Brain pericyte (primary cell): Measurements from ENCODE around the gene TEX22.

Experiments
- DNase-seq: peaks from one replicate; pipeline ENCODE4 v3.0.0-alpha.2; 2012; ENCODE audit warnings: low read depth, low spot score

Gene TEX22

DNA sequence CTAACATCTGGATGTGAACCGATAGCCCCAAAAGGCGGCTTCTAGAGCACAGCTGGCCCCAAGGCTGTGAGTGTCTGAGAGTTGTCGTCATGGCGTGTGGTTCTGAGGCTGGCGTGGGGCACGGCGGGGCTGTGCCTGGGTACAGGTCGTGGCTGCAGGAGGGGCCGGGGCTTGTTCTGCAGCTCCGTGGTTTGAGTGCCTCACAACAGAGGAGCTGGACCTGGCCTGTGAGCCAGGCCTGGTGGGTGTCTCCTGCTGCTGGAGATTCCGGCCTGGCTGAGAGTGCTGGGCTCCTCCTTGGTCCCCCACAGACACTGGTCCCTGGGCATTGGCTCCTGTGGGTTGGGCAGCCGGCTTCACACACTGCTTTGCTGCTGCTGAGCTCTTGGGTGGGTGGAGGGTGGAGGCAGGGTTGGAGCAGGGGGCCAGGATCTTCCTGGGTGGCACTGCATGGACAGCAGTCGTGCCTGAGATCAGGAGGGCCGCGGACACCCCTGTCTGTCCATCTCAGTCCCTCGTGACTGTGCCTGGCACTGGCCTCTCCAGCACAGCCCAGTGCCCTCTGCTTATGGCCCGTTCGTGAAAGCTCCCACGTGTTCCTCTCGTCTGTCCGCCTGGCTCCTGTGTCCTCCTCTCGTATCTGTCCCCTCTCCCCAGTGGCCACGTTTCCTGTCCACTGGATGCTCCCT is 31.8 kb upstream of the TEX22 start:
- no peak for DNase-seq

DNA sequence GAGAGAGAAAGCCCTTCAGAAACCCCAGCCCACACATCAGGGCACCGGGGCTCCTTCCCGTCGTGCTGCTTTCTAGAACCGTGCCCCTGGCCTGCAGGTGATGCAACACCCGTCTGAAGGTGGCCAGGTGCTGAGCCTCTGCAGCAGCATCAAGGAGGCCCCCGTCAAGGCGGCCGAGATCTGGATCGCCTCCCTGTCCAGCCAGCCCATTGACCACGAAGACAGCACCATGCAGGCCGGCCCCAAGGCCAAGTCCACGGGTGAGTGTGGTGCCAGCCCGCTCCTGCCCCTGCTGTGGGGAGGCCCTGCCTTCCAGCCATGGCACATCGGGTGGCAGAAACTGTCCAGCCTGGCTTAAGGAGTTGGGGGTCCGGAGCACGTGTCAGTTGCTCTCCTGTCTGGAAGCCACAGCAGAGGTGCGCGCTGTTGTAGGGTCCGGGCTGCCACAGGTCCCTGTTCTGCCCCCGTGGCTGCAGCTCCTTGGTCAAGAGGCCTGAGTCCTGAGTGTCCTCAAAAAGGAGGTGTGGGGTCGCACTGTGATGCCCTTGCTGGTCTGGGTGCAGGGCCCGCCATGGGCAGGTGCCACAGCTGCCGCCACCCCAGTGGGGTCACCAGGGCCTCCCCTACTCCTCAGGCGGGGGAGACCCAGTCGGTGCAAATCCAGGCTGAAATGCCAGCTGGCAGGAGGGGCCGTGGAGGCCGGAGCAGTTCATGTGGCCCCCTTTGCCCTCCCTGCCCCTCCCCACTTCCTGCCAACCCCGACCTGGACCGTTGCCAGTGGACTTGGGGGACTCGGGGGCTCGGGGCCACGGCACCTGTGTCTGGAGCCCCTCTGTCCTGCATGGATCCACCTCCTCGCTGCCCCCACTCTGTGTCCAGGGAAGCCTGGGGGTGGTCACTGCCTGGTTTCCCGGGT is 31.0 kb upstream of the TEX22 start:
- DNase-seq: no peak

DNA sequence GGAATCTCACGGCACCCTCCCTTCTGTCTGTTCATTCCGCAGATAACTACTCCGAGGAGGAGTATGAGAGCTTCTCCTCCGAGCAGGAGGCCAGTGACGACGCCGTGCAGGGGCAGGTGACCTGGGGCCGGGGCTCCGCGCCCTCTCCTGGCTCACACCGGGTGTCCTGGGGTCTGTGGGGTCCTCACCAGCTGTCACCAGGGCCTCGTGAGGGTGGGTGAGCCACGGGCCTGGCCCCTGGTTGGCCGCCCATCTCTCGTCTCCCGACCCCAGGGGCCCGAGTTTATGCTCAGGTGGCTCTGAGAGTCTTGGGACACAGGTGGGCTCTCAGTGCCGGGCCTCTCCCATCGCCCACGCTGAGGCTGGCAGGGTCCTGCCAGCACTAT is 30.3 kb upstream of the TEX22 start:
- no peak for DNase-seq

DNA sequence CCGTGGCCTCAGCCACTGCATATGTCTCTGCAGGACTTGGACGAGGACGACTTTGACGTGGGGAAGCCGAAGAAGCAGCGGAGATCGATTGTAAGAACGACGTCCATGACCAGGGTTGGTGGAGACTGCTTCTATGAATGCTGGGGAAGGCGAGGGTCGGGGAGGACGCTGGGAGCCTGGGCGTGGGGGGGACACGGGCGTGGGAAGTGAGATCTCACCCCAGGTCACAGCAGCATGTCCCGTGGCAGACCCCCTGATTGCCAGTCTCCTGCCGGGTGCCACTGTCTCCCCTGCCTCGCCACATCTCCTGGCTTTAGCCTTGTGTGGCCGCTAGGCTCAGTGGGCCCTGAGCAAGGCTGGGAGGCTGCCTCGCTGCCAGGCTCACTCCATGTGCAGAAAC is 29.9 kb upstream of the TEX22 start:
- DNase-seq: no peak

DNA sequence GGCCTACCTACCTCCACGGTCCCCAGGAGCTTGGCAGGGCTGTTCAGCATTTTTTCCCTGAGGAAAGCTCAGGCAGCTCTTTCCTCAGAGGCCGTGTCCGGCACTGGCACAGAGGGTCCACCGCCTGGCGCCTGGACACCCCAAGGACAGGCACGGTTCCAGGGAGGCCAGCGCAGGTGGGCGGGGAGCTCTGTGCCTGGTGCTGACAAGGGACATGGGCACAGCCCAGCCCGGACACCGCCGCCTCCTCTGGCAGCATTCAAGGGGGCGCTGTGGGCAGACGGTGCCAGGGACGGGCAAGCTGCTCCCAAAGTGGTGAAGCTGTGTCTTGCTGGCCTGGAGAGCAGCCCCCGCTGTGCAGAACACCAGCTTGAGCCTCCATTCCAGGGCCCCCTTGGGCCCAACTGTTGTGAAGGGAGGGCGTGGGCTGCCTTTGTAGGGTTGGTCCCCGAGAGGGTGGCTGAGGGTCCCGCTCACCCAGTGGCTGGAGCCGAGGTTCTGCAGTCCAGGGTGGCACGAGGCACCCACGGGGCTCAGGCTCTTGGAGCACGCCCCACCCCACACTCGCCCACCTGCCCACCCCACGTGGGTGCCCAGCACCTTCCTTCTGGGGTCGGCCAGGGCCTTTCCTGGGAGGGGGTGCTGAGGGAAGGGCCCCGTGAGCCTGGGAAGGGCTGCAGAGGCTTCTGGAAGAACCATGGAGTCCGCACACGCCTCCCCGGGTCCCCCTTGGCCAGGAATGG is 29.3 kb upstream of the TEX22 start:
- no peak for DNase-seq

DNA sequence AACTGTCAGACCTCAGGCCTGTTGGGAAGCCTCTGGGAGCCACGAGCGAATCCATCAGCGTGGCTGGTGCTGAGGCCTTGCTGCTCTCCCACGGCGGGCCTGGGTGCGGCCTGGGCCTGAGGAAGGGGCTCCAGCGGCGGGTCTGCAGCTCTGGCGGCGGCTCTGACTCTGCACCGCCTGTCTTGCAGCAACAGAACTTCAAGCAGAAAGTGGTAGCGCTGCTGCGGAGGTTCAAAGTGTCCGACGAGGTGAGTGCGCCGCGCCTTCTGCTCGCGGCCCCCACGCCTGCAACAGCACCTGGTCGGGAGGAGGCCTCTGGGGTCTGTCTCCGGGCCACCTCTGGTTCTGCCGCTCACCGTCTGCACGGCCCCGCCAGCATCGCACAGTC is 28.7 kb upstream of the TEX22 start:
- no peak for DNase-seq

DNA sequence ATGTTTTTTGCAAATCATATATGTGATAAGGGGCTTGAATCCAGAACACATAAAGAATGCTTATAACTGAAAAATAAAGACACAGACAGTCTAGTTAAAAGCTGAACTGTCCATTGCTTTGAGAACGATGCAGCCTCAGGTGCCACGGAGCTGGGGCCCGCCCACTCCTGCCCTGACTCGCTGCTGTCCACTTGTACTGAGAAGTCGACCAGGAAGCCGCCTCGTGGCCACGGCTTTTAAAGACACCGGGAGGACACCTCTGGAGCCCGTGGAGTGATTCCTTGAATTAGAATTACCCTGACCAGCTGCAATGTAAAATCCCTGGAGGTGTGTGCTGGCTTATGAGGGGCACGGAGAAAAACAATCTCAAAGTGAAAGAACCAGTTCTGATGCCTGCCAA is 23.9 kb upstream of the TEX22 start:
- no peak for DNase-seq

GRCh38 chr14:105375635-105376057 is 22.7 kb upstream of the TEX22 start:
- no peak for DNase-seq

- no peak for DNase-seq
Measured at GRCh38 chr14:105376521-105377440, 21.6 kb upstream of the TEX22 start.

- DNase-seq: no peak
Measured at GRCh38 chr14:105377555-105378182, 20.7 kb upstream of the TEX22 start.

GRCh38 chr14:105378199-105378598 is 20.1 kb upstream of the TEX22 start:
- no peak for DNase-seq

DNA sequence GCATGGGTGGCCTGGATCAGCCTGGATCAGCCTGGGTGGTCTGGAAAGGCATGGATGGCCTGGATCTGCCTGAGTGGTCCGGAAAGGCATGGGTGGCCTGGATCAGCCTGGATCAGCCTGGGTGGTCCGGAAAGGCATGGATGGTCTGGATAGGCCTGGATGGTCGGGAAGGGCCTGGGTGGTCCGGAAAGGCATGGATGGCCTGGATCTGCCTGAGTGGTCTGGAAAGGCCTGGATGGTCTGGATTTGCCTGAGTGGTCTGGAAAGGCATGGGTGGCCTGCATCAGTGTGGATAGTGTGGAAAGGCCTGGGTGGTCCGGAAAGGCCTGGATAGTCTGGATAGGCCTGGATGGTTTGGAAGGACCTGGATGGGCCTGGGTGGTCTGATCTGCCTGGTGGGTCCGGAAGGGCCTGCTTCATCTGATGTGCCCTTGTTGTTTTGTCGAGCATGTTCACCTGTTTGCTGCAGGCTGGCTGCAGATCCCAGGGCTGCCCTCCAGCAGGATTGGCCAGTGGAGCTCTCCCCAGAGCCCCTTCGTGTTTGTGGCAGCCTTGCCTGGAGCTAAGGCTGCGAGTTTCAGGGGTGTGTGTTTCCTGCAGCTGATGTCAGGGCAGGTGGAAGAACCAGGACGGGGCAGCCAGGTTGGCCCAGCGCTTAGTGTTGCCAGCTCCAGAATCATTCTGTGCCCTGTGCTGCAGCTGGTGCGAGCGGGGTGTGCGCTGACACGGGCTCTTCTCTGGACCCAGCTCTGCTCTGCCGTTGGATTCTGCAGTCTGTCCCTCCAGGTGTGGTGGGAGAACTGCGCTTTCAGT is 19.3 kb upstream of the TEX22 start:
- DNase-seq: no peak

DNA sequence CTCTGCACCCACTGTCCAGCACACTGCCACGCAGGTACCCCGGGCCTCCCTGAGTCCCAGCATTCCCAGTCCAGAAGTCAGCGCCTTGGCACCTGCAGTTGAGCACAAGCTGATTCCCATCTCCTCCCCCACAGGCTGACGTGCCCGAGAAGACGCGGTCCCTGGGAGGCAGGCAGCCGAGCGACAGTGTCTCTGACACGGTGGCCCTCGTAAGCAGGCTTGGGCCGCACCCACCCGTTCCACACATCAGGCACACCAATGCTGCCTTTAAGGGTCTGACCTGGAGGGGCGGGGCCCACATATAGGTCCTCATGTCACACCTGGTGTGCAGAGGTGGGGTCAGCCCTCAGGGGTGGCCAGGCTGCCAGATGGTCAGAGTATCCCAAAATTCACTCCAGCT is 18.4 kb upstream of the TEX22 start:
- no peak for DNase-seq

GRCh38 chr14:105380756-105381155 is 17.6 kb upstream of the TEX22 start:
- no peak for DNase-seq

DNA sequence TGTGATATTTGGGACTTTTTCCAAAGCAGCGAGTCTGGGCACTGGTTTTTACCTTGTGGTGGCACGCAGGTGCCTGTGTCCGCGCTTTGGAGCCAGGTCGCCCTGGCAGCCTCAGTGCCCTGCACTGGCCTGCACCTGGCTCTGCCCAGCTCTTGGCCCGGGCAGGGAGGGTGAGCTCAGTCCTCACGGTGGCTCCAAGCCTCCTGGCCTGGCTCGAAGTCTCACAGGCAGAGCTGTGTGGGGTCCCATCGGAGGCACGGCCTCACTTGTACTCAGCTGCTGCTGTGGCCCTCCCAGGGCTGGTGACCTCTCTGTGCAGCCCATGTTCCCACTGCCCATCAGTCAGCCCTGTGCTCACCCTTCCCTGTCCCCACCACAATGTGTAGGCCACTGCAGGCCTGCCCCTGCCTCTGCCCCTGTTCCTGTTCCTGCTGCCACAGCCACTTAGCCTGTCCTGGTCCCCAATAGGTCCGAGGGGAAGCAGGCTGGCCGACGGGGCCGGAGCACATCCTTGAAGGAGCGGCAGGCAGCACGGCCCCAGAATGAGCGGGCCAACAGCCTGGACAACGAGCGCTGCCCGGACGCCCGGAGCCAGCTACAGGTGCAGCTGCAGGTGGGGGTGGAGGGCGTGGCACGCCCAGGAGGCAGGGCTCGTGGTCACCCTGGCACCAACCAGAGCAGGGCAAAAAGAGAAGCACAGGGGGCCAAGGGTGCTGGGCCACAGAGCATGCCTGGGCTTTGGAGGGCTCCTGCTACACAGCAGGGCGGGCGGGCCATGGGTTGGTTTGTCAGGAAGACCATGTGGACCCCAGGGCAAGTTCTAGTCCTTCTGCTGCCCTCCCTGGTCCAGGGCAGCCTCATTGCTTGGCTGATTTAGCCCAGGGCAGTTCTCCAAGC is 16.6 kb upstream of the TEX22 start:
- DNase-seq: no peak

DNA sequence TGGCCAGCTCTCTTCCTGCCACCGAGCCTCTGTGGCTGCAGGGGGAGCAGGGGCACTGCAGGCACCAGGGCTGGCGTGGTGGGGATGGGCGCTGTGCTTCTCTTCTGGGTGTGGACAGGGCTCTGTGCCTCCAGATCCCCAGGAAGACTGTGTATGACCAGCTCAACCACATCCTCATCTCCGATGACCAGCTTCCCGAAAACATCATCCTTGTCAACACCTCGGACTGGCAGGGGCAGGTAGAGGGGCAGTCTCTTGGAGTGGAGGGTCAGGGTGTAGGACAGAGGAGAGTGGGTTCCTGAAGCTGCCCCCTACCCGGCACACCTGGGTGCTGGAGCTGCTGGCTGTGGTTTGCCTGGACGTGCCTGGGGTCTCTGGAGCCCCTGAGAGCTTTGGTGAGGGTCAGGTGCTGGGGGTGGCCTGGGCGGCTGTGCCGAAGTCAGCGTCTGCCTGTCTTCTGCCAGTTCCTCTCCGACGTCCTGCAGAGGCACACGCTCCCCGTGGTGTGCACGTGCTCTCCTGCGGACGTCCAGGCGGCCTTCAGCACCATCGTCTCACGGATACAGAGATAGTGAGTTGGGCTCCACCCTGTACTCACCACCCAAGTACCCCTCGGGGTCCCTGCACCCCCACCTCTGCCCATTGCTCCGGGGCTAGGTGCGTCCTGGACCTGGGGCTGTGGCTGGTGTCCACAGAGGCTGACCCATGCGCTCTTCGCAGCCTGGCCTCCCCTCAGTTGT is 15.8 kb upstream of the TEX22 start:
- no peak for DNase-seq

DNA sequence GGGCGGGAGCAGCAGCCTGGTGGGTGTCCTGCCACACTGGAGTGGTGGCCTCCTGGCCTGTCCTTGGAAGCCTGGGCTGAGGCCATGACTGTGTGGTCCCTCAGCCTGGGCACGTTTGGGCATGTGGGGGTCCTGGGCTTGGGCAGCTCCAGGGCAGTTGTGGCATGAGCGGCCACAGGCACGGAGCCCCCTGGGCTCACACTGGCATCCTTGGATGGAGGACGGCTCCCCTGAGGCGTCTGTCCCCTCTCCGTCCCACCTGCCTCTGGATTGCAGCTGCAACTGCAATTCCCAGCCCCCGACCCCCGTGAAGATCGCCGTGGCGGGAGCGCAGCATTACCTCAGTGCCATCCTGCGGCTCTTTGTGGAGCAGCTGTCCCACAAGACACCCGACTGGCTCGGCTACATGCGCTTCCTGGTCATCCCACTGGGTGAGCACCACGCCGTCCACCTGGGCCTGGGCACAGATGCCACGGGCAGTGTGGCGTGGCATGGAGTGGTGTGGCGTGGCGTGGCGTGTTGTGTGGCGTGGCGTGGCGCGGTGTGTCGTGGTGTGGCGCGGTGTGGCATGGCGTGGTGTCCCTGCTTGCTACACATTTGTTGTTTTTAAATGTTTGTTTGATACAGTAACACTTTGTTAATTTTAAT is 15.1 kb upstream of the TEX22 start:
- no peak for DNase-seq
